Pancreas (tissue), 10 donors: Measurements from ENCODE around the gene KLHL30. TPM values are rescaled to one million over a fixed set of nuclear protein-coding genes. Genes with fewer than 3 reads are reported as not detected.

Experiments
- ATAC-seq, 4 donors: fragments of 200-7000 bp; cut with Tn5 transposase; one replicate each; pipeline versions ENCODE4 v1.8.0 to v1.9.1; 2020; ENCODE audit warnings: mild to moderate bottlenecking in 4 of 4, moderate library complexity in 4 of 4
- DNase-seq, 6 donors: peaks; one replicate each; pipeline ENCODE4 v3.0.0-alpha.2; 2020
- FAIRE-seq: peaks from 2 replicates; lab custom pipeline; 2012; peaks lifted over from hg19 to GRCh38; lab: Jason Lieb, UNC
- H3K27ac ChIP-seq, 4 donors: fragments of 200-600 bp; sonication (generic); 1 replicate in 3 of 4; 2 replicates in 1 of 4; pipeline versions ENCODE4 v1.5.0 to v1.8.0; 2020
- H3K27me3 ChIP-seq, 4 donors: fragments of 200-600 bp; one replicate each; pipeline ENCODE4 v1.8.0; 2021
- H3K36me3 ChIP-seq, 3 donors: fragments of 200-600 bp; sonication (generic) in 1 of 3; one replicate each; pipeline versions ENCODE4 v1.5.0 to v1.8.0; 2020 to 2021
- H3K4me1 ChIP-seq, 3 donors: fragments of 200-600 bp; one replicate each; pipeline ENCODE4 v1.8.0; 2021
- H3K4me3 ChIP-seq, 4 donors: fragments of 200-600 bp; sonication (generic) in 2 of 4; one replicate each; pipeline versions ENCODE4 v1.5.0 to v1.8.0; 2020 to 2021
- H3K9me3 ChIP-seq, 4 donors: fragments of 200-600 bp; one replicate each; pipeline ENCODE4 v1.8.0; 2021
- CTCF ChIP-seq, 4 donors: fragments of 200-600 bp; sonication (generic) in 3 of 4; IDR thresholded peaks; one replicate each; pipeline versions ENCODE4 v1.5.0 to v1.8.0; 2021; ENCODE audit warnings: antibody characterized with exemption in 4 of 4
- WGBS, 2 donors: extraction: QIAGEN DNeasy Blood & Tissue Kit; methylation state at CpG; one replicate each; pipeline ENCODE4 v1.1.7; 2013; 5-methylcytosine and 5-hydroxymethylcytosine counted together
- intact Hi-C, 3 donors: fragments of 100-400 bp; cut with DNase I; formaldehyde crosslinking; loops; one replicate each; pipeline versions ENCODE4 v1.11.1 to v1.14.2; 2022
- polyA plus RNA-seq, 2 donors: library from polyadenylated mRNA; stranded (reverse); fragments of 200-250 nt; gene quantifications; one replicate each; pipeline ENCODE4 v1.2.3, GENCODE V29; 2013
- total RNA-seq, 6 donors: library from RNA; stranded (reverse); fragmentation: NEBNext Ultra II Directional in 4 of 6; extraction: Animal tissue kit (Norgen Biotek cat#: 25700) in 4 of 6; gene quantifications; one replicate each; pipeline versions ENCODE4 v1.2.1 to v1.2.4, GENCODE V29; 2021 to 2023
- donor health status: healthy with polysubstance abuse.
- donor health status: DM: no; HTN: no; CAD: no; lungs with moderate emphysema.
- donor health status: DM: no; HTN: no; CAD: no.
- donor health status: control.
- donor health status: control.
- donor health status: Bipolar disorder and iron deficiency.
- donor health status: DM: yes; HTN: yes; CAD: no.
- donor health status: DM: no; HTN: no; CAD: no.
- donor health status: DM: no; HTN: no; CAD: no.
- donor health status: DM: yes; HTN: yes; CAD: no.

Gene KLHL30
- total and polyA plus RNA-seq, 8 donors, result 0.03 to 0.14 (median 0.11) TPM; not detected in 2

- no peak for ATAC-seq
These were observed 28.9 kb downstream of the KLHL30 start for GRCh38 chr2:238167344-238167715.

GRCh38 chr2:238167761-238168160 is 29.3 kb downstream of the KLHL30 start:
- Histone ChIP-seq H3K4me3 (no peak overlapping the region), H3K27ac (no peak overlapping the region), H3K27me3 (no peaks in the 10 kb centered on the region), H3K4me1 (peaks cover 0 to 9% (median 4%) of the 10 kb centered on the region in 3 donors), H3K9me3 (no peaks in the 10 kb centered on the region), H3K36me3 (peaks cover 0 to 14% (median 0%) of the 10 kb centered on the region in 3 donors)
- ATAC-seq, result no peak
- DNase-seq, result peak in 2 of 6 donors; percentile 14 to 43
- no peak for TF ChIP-seq CTCF (IDR thresholded peaks at IDR 0.05)
- intact Hi-C loops, result no loop called here
- no peak for FAIRE-seq
- 85 to 86% methylated on average over 8 of the region's 8 CpGs for WGBS, 2 donors

More at GRCh38 chr2:238167344-238167715, 28.9 kb downstream of the KLHL30 start:
- Histone ChIP-seq H3K9me3 (no peaks in the 10 kb centered on the region), H3K4me3 (no peak overlapping the region), H3K27me3 (no peaks in the 10 kb centered on the region), H3K27ac (no peak overlapping the region), H3K4me1 (peaks cover 0 to 9% (median 4%) of the 10 kb centered on the region in 3 donors), H3K36me3 (peaks cover 0 to 9% (median 0%) of the 10 kb centered on the region in 3 donors)
- intact Hi-C loops, result no loop called here
- 88 to 89% methylated on average over 7 of the region's 7 CpGs for WGBS, 2 donors
- FAIRE-seq (no peak), DNase-seq (peak in 2 of 6 donors; percentile 9 to 50)
- TF ChIP-seq CTCF (IDR thresholded peaks at IDR 0.05), result no peak

- Histone ChIP-seq H3K27ac (no peak overlapping the region), H3K36me3 (peaks cover 0 to 19% (median 0%) of the 10 kb centered on the region in 3 donors), H3K4me1 (peaks cover 0 to 9% (median 4%) of the 10 kb centered on the region in 3 donors), H3K27me3 (no peaks in the 10 kb centered on the region), H3K4me3 (no peak overlapping the region), H3K9me3 (no peaks in the 10 kb centered on the region)
- no peak for ATAC-seq
- no peak for TF ChIP-seq CTCF (IDR thresholded peaks at IDR 0.05)
- peak in 2 of 6 donors; percentile 11 to 50 for DNase-seq
- 89 to 90% methylated on average over 13 of the region's 13 CpGs for WGBS, 2 donors
- intact Hi-C loops, result no loop called here
- FAIRE-seq, result no peak
These were observed 30.0 kb downstream of the KLHL30 start for GRCh38 chr2:238168196-238169047.

- TF ChIP-seq CTCF (IDR thresholded peaks at IDR 0.05), result no peak
- H3K27me3 ChIP-seq, result no peaks in the 10 kb centered on the region
- no peak overlapping the region for H3K4me3 ChIP-seq
- intact Hi-C loops, result no loop called here
- H3K36me3 ChIP-seq, result peaks cover 0 to 25% (median 0%) of the 10 kb centered on the region in 3 donors
- no peaks in the 10 kb centered on the region for H3K9me3 ChIP-seq
- peak in 3 of 6 donors; percentile 35 to 71 (median 41) for DNase-seq
- peak overlapping the region in 1 of 4 donors; percentile 55 for H3K27ac ChIP-seq
- FAIRE-seq, result no peak
- peak in 3 of 4 donors; percentile 28 to 44 (median 35) for ATAC-seq
- peaks cover 0 to 9% (median 4%) of the 10 kb centered on the region in 3 donors for H3K4me1 ChIP-seq
- WGBS, 2 donors, result 54 to 68% methylated on average over 6 of the region's 6 CpGs
These were observed 30.7 kb downstream of the KLHL30 start for GRCh38 chr2:238169048-238169707.
